GM10266 (cell line): ENCODE measurements around the gene CEACAM16.

Experiments used
- DNase-seq: peaks from one replicate; pipeline ENCODE4 v3.0.0; 2012; ENCODE audit errors: extremely low spot score
- TF ChIP-seq, protein P1 (sequence below): IDR thresholded peaks from 2 replicates; pipeline ENCODE4 v1.5.1; 2012; ENCODE audit warnings: mild to moderate bottlenecking, low read depth; ENCODE audit not compliant: control insufficient read depth, insufficient read depth; ENCODE audit errors: missing control alignments

CEACAM16 gene, protein sequence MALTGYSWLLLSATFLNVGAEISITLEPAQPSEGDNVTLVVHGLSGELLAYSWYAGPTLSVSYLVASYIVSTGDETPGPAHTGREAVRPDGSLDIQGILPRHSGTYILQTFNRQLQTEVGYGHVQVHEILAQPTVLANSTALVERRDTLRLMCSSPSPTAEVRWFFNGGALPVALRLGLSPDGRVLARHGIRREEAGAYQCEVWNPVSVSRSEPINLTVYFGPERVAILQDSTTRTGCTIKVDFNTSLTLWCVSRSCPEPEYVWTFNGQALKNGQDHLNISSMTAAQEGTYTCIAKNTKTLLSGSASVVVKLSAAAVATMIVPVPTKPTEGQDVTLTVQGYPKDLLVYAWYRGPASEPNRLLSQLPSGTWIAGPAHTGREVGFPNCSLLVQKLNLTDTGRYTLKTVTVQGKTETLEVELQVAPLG

DNA sequence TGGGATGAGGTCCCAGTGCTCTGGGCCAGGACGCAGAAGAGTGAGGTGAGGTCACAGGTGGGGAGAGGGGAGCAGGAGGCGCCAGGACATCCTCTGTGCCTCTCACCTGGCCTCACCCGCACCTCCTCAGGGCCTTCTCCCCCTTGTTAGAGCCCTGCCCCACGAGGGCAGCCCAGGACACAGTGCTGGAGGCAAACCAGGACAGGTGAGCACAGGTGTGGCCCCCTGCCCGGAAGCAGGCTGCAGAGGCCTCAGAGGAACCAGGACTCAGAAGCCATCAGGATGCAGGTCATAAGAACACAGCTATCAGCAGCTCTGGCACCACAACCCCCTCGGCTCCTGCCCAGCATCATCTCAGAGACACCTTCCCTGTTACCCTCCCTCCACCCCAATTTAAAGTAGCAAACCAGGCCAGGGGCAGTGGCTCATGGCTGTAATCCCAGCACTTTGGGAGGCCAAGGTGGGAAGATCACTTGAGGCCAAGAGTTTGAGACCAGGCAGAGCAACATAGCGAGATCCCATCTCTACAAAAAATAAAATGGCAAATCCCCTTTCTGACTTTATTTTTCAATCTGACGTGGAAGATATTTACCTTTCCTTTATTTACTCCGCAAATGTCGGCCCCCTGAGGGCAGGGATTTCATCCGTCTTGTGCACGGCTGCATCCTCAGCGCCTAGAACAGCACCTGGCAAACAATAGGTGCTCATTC, at the start of gene CEACAM16:
CEACAM16 (plus strand) TSS at position 660 of the 710 bp plus-strand sequence. CDS start 2,306 bp downstream, outside the sequence.
- TF ChIP-seq, protein P1, sequence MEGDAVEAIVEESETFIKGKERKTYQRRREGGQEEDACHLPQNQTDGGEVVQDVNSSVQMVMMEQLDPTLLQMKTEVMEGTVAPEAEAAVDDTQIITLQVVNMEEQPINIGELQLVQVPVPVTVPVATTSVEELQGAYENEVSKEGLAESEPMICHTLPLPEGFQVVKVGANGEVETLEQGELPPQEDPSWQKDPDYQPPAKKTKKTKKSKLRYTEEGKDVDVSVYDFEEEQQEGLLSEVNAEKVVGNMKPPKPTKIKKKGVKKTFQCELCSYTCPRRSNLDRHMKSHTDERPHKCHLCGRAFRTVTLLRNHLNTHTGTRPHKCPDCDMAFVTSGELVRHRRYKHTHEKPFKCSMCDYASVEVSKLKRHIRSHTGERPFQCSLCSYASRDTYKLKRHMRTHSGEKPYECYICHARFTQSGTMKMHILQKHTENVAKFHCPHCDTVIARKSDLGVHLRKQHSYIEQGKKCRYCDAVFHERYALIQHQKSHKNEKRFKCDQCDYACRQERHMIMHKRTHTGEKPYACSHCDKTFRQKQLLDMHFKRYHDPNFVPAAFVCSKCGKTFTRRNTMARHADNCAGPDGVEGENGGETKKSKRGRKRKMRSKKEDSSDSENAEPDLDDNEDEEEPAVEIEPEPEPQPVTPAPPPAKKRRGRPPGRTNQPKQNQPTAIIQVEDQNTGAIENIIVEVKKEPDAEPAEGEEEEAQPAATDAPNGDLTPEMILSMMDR: no peak
- no peak for DNase-seq

DNA sequence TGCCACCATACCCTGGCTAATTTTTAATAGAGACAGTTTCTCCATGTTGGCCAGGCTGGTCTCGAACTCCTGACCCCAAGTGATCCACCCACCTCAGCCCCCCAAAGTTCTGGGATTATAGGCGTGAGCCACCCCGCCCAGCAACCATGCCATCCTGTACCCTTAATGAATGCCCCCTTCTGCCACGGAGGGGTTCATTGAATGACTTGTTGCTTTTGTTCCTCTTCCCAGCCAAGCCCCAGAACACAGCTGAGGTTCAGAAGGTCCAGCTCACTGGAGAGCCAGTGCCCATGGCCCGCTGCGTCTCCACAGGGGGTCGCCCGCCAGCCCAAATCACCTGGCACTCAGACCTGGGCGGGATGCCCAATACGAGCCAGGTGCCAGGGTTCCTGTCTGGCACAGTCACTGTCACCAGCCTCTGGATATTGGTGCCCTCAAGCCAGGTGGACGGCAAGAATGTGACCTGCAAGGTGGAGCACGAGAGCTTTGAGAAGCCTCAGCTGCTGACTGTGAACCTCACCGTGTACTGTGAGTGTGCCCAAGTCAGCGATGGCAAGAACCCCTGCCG, 49.3 kb upstream of the CEACAM16 start:
- TF ChIP-seq, protein P1: no peak
- no peak for DNase-seq

DNA sequence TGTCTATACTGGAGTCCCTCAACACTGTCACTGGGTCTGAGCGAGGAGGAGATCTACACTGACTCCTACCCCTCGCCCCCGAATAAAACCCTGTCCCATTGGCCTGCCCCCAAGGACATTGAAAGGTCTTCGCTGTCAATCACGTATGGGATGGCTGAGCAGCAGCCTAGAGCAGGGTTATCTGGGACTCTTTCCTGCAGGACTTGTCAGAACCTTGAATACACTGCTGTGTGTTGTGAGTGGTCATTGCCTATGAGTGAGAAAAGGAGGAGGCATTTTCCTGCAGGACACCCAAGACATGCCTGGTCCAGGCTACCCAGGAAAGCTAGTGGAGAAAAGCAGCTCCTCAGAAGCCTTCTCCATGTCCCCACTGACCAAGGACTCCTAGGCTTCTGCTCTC, 45.6 kb upstream of the CEACAM16 start:
- DNase-seq: no peak
- TF ChIP-seq, protein P1: no peak

DNA sequence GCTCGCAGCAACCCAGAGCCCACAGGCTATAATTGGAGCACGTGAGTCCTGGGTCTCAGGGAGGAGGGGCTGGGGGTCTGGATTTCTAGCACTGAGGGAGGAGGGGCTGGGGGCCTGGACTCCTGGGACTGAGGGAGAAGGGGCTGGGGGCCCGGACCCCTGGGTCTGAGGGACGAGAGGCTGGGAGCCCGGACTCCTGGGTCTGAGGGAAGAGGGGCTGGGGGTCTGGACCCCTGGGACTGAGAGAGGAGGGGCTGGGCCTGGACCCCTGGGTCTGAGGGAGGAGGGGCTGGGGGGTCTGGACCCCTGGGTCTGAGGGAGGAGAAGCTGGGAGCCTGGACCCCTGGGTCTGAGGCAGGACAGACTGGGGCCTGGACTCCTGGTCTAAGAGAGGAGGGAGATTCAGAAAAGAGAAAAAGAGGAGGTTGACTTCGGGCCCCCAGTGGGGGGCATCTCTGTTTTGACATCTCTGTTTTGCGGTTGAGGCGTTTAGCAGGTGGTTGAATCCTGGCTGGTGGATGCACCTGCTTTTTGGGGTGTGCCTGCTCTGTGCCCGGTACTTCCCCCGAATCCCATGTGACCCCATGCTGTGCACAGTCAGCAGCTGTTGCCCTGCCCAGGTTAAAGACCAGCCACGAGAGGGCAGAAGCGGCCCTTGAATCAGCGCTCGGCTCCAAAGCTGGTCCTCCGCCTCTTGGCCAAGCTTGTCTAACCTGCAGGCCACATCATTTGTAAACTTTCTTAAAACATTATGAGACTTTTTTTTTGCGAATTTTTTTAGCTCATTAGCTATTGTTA, 44.8 kb upstream of the CEACAM16 start:
- TF ChIP-seq, protein P1: peak; percentile 90
- peak; percentile 85 for DNase-seq

DNA sequence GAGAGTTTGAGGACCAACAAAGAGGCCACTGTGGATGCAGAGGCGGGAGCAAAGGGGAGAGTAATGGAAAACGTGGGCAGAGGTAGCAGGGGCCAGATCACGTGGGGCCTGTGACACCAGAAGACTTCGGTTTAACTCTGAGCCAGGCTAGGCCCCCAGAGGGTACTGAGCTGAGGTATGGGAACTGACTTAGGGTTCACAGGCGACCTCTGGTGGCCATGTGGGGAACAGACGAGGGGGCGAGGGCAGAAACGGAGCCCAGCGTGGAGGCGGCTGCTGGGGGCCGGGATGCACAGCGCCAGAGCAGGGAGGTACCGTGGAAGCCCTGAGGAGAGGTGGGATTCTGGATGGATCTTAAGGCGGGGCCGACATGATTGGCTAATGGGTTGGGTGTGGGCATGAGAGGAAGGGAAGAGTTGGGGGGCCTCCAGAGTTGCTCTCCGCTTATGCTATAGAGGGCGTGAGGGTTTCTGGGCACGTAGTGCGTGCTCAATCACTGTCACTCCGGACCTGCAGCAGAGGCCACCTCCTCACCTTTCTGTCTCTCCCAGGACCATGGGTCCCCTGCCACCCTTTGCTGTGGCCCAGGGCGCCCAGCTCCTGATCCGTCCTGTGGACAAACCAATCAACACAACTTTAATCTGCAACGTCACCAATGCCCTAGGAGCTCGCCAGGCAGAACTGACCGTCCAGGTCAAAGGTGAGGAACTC, 41.6 kb upstream of the CEACAM16 start:
- DNase-seq: peak; percentile 77
- TF ChIP-seq, protein P1: peak; percentile 89

DNA sequence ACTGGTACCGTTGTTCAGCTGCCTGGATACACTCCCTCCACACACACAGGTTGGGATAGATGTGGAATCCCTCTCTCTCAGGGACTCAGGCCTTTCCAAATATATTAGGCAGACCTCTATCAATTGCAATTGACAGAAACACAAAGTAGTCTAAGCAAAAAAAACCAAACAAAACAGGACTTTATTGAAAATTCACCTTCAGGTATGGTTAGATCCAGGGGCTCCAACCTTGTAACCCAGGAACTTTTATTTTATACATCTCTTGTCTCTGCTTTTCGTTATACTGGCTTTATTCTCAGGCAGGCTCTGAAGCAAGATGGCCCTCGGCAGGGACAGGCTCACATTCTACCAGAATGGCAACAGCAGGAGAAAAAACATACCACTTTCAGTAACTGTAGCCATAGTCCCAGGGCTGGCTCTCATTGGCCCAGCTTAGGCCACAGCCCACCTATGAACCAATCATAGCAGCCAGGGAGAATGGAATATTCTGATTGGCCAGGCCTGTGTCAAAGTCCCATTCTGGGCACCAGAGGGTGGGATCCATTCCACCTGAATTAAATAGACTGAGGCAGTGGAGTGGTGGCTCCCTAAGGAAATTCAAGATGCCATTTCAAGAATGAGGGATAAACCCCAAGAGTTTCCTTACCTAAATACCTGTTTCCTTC, 40.8 kb upstream of the CEACAM16 start:
- no peak for DNase-seq
- TF ChIP-seq, protein P1: no peak
